RKO (cell line): Measurements from ENCODE around the gene NABP1.
A peak's percentile ranks its signal among the peaks of the same experiment; 100 is the strongest.

Experiments
- DNase-seq: peaks from one replicate; pipeline ENCODE4 v3.0.0-alpha.2; 2016; ENCODE audit warnings: low spot score

The NABP1 gene

DNA sequence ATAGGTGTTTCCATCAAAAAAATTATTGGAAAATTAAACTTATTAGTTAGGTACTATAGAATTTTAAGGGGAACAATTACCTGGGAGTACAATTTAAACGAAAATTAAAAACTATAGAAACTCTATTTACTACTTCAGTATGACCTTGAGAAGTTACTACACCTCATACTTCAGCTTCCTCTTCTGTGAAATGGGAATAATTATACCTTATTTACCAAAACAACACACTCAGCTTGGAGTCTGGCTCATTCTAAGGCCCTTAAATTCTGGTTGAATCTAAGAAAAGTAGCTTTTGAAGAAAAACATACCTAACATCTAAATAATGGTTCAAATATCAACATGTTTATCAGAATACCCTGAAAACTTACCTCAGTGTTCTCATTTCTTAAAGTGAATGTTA lies 2.7 kb downstream of the NABP1 start:
- DNase-seq = peak; percentile 56

DNA sequence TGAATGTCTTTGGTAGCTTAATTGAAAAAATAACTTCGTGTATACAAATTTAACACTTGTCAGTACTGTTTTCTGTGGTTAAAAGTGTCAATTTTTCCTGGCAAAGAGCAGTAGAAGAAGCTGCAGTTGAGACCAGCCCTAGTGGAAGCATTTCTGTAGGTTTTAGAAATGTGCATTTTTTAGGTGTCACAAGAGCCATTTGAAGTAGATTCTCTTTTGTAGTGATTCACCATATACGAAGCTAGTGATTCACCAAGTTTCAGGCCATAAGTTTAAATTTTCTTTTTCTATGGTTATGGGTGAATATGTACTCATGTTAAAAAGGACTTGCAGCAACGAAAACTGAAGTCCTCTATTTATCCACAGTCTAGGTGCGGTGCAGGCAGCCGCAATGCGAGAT lies 4.2 kb downstream of the NABP1 start:
- DNase-seq = peak; percentile 92

DNA sequence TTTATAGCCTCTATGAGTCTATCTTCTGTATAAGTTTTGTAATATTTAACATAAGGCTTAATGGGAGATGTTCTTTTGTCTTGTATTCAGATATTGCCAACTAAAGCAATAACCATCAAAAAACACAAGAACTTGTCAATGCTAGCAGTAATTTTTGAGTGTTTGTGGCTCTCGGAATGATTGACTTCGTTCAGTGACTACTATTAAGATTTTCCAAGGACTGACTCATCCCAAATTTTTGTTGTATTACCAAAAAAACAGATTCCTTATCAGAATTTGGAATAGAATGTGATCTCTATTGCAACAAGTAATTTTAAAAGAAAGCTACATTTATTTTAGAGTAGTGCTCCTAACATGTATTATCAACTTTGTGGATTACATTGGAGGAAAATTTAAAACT lies 8.1 kb downstream of the NABP1 start:
- peak; percentile 63 for DNase-seq

DNA sequence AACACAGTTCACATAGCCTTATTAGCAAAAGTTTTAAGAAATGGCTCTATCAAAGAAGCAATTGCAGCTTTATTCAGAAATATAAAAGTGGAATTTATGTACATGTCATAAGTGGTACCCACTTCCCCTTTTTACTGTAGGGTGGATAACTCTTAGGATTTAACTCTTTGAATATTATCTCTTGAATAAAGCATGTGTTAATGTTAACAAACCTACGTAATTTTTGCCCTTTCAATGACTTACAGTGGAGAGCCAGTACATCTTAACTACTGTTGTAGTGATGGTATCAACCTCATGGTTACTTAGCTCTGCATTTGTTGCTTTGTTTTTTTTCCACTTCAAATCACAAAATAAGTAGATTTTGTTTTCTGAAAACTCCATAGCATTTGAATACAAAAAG lies 8.8 kb downstream of the NABP1 start:
- no peak for DNase-seq

DNA sequence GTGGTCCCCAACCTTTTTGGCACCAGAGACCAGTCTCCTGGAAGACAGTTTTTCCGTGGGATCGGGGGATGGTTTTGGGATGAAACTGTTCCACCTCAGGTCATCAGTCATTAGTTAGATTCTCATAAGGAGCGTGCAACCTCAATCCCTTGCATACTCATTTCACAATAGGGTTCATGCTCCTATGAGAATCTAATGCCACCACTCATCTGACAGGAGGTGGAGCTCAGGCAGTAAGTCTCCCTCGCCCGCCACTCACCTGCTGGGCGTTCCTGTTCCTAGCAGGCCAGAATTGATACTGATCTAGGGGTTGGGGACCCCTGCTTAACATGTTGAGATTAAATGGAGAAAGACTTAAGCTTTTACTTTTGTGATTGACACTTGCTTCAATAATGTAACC lies 9.9 kb downstream of the NABP1 start:
- DNase-seq = no peak

DNA sequence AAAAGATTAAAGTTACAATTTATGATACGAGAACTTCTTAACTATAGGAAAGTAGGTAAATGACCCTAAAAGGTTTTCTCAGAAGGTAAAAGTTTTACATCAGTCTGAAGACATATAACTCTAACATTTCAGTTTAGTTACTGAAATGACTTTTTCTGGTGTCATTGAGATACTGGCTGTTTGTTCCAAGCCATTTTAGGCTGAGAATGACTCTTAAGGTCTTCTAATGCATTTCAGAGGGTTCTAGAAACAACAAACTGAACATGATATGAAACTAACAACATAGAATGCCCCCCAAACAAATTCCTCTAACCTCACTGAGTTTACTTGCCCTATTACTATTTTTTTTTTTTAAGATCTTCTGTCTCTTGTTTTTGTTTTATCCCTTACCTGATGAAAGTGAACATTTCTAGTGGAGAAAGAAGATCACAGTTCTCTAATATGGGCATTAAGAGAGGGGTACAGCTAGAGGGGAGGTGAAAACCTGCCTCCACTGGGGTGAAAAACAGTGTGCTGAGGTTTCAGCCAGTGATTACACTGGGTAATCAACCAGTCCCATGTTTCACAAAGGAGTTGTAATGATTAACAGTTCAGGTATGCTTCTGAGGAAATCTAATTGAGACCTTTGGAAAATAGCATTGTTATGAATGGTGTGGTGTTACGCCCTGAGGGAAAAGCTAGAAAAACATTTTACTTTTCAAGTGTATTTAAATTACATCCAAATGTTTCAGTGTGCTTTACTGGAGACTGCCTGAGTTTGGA lies 11.2 kb downstream of the NABP1 start:
- peak; percentile 73 for DNase-seq

DNA sequence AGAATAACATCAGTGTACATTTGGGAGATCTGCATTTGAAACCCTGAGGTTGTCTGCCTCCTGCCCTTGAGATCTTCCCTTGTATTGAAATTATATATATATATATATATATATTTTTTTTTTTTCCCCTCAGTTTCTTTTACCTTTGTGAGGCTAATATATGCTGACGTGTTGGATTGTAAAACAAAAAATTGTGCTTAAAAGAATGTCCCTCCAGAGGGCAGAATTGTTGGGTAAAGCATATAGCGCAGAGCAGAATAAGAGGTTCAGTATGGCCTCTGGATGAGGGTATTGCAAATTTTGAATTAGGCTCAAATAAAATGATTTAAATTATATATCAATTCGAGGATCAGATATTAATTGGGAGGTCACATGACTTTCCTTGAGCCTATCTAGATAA lies 12.4 kb downstream of the NABP1 start:
- DNase-seq = no peak

DNA sequence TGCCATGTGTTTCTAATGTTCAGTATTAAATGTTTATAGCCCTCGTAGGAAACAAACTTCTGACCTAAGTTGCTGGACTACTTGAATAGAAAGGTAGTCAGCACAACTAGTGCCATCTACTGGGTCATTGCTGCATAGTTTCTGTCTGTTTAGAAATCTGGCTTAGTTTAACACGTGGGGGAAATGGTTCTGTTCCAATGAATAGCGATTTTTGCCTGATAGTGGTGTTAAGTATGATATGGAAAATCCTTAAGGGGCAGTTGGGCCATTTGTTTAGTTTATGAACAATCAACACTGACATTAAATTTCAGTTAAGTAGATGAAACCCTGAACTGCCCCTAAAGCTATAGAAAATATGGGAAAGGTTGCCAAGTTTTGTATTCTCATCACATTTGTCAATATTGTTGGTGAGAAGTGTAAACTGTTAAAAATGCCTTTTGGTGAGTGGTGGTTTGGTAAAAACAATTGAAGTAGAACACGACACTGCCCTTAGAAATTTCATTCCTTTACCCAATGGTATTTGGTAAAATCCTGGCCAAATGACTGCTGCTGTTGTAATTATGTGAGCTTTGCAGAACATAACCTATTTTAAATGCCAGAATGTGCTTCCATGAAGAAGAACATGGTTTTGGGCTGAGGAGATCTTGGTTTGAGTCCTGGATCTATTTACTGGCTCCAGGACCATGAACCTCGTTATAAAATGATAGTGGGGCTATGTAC lies 13.2 kb downstream of the NABP1 start:
- DNase-seq = peak; percentile 83

DNA sequence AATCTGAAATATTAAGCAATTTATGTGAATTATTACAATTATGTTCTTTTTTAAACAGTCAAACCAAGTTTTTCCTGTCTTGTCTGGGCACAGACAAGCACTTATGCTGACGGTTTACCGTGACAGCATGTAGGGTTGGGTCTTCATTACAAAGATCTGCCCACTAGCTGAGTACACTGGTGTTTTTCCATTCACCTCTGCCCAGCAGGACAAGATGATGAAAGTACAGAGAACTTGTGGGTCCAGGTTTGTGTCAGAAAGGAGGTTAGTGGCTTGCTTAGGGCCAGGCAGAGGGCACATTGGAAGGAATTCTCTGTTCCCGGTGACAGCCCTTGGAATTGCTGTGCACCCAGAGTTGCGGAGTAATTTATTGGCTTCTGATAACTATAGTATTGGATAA lies 14.0 kb downstream of the NABP1 start:
- no peak for DNase-seq

DNA sequence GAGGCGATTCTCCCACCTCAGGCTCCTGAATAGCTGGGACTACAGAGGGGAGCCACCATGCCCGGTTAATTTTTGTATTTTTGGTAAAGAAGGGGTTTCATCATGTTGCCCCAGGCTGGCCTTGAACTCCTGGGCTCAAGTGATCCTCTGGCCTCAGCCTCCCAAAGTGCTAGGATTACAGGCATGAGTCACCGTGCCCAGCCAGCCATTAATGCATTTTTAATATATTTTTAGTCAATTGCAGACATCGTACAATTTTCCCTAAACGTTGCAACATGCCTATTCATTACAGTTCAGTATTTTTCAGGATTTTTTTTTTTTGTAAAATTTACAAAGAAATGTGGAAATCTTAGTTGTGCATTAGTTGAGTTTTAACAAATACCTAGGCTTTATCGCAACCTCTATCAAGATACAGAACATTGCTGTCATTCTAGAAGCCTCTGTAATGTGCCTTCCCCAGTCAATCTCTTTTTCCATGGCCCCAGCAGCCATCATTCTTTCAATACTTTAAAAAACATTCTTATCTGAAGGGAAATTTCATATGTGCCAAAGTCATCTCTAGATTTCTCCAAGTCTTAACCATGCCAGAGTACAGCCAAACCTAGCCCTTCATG lies 14.7 kb downstream of the NABP1 start:
- no peak for DNase-seq

DNA sequence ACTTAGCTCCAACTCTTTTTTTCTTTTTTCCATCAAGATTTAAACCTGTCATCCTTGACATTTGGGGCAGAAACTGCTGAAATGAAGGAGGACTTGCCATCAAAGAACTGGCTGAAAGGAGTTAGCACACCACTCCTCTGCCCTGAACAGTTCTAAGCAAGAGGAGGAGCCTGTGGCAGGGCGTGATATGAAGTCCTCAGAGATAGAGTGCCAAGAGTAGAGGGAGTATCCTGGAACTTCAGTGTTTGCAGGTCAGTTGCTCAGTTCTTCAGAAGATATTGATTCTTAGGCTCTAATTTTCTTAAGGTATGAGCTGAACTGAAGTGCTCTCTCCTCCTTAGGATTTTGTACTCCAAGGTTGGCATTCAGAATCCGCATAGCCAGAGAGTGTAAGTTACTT lies 15.2 kb downstream of the NABP1 start:
- no peak for DNase-seq

DNA sequence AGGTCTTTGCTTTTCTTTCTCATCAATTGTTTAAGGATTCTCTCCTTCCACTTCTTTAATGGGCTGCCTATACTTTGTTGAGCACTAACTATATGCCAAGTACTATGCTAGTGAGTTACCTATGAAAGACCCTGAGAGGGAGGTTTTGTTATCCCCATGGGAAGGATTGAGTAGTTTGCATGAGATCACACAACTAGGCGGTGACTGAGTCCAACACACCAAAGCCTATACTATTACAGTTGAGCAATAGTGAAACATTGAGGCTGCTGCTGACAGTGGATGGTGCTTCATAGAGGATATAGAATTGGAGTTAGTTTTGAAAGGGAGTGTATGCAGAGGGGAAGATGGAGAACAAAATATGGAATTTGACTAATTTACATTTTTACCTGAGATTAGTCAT lies 15.8 kb downstream of the NABP1 start:
- no peak for DNase-seq

DNA sequence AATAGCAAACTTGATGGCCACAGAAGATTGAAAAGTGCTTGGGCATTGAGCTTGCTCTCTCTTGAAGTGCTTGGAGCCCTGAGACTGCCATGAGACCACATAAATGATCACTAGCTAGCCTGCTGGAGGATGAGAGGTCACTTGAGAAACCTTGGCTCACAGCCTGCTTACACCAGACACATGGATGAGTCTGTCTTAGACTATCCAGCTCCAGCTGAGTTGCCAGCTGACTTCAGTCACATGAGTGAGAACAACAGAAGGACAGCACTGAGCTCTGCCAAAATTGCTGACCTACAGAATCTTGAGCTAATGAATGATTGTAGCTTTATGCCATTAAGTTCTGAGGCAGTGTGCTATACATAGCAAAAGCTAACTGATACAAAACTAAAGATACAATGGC lies 18.1 kb downstream of the NABP1 start:
- DNase-seq = peak; percentile 86

DNA sequence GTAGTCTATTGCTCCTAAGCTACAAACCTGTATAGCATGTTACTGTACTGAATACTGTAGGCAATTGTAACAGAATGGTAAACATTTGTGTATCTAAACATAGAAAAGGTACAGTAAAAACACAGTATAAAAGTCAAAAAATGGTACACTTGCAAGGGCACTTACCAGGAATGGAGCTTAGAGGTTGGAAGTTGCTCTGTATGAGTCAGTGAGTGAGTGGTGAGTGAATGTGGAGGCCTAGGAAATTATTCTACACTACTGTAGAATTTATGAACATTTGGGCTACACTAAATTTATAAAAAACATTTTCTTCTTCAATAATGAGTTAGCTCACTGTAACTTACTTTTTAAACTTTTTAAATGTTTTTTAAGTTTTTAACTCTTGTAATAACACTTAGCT lies 19.0 kb downstream of the NABP1 start:
- peak; percentile 56 for DNase-seq

DNA sequence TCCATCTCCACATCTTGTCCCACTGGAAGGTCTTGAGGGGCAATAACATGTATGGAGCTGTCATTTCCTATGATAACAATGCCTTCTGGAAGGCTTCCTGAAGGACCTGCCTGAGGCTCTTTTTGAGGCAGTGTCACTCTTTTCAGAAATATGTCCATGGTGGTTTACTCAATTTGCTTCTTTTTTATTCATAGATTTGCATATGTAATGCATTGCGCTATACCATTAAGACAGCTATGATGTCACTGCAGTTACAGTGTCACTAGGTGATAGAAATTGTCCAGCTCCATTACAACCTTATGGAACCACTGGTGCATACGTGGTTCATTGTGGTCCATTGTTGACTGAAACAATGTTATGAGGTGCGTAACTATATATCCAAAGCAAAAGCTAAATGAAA lies 19.9 kb downstream of the NABP1 start:
- DNase-seq = no peak

DNA sequence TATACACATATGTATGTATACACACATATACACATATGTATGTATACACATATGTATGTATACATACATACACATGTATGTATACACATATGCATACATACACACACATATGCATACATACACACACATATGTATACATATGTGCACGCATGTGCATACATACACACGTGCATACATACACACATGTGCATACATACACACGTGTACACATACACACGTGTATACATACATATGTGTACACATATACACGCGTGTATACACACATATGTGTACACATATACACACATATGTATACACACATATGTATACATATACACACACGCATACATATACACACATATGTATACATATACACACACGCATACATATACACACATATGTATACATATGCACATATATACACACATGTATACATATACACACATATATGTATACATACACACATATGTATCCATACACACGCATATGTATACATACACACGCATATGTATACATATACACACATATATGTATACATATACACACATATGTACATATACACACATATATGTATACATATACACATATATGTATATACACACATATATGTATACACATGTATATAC lies 21.5 kb downstream of the NABP1 start:
- DNase-seq = no peak

DNA sequence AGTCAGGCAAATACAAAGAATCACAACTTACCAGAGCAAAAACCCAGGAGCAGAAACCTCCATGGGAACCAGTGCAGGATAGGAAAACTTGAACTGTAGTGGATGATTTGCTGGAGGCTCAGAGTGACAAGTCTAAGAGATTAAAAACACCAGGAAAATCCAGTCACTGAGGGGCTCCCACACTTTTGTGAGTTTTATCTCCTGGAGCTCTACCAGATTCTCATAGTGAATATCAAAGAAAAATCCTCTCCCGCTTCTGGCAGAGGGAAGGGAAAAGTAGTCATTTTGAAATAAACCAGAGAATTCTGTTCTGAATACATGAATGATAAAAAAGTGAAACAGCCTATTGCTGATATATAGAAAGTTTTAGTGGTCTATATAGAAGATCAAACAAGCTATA lies 23.1 kb downstream of the NABP1 start:
- no peak for DNase-seq

DNA sequence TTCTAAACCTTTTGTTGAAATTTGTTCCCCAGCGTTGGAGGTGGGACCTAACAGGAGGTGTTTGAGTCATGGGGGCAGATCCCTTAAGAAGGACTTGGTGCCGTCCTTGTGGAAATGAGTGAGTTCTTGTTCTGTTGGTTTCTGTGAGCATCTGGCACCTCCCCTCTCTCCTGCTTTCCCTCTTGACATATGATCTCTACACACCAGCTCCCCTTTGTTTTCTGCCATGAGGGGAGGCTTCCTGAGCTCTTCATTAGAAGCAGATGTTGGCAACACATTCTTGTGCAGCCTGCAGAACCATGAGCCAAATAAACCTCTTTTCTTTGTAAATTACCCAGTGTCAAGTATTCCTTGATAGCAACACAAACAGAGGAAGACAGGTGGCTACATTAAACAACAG lies 23.8 kb downstream of the NABP1 start:
- no peak for DNase-seq

DNA sequence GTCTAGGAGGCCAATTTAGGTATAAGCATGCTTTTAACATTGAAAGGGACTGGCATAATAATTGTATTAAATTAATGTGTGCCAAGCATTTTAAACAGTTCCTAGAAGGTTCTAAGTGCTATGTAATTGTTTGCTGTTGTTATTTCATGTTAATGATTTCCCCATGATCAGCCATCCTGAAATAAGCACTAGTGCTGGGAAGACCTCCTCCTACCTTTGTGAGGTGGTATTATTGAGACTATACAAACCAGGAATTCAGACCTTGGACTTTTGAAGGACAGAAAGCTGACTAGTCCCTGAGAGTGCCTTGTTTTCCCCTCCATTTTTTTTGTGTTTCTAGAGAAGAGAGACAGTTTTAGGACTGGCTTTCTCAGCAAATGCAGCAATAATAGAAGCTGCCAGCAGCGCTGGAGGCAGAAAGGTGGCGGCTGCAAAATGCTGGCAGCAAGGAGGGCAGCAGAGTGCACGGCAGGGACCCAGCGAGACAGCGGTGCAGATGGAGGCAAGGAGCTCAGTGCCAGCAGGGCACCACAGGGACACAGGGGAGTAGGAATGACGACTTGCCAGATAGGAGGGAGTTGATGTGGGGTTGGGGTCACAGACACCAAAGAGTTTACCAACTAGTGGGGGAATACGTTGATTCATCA lies 25.3 kb downstream of the NABP1 start:
- no peak for DNase-seq

DNA sequence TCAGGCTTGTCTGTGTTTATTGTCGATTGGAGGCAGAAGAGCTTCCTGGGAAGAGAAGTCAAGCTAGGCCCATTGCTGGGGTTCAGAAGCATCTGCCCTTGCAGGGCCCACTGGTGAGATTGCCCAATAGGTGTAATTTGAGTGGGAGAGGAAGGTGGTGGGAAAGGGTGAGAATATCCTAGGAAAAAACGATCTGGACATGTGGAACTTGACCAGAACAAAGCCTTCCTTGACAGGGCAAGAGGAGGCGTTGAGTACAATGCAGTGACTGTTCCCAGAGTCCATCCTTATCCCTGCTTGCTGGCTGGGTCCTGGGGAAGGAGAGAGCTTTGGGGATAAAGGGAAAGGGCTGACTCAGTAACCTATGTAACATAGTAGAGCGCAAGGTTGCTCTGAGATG lies 27.1 kb downstream of the NABP1 start:
- no peak for DNase-seq

DNA sequence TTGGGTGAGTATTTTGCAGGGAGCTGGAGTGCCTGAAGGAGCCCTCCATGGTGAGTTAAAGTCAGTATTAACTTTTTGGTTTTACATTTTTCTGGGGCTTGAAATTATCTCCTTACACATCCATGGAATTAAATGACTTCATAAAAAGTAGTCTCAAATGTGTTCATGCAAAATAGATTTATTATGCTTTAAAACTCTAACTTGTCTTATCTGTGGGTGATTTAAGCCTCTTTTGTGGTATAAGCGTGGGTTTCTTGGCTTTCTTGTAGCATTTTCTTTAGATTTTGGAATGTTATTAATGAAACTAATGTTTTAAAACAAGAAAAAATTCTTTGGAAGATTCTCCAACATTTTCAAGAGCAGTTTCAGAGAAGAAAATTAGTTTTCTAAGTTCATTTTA lies 27.8 kb downstream of the NABP1 start:
- no peak for DNase-seq

DNA sequence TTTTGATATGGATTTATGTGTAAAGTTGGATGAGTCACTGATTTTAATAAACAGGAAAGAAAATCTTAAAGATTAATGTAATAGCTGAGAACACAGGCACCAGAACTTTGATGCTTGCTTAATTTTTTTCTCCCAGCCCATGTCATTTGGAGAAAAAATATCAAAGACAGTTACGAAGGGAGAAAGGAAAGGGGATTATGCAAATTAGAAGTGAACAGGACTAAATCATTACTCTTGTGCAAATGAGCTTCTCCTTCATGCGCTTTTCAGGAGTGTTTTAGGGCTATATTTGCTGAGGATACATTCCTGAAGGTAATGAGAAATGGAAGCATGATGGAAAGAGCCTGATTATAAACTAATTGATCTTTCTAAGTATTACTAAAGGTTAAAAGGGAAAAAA lies 28.9 kb downstream of the NABP1 start:
- no peak for DNase-seq

DNA sequence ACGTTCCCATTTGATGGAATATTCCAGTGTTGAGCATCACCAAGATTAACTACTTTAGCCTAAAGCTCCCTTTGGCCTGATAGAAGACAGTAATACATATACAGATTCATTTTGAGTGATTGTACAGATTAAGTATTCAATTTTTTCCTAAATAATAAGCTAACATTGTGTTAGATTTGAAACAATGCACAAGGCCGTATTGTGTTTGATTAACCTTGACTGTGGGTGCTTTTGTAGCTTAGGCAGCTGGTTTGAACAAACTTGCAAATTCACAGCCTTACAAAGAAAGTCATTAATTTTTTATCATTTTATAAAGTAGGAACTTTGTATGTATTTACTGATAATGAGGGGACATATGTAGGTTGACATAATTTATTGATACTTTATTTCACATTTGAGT lies 29.6 kb downstream of the NABP1 start:
- DNase-seq = no peak
